ENCODE data around the gene MALRD1.

- TF ChIP-seq EZH2 (IDR thresholded peaks at IDR 0.05; ENCODE audit: borderline replicate concordance, low read length) = no peak
- no peak for TF ChIP-seq CTCF (conservative IDR thresholded peaks at IDR 0.05 in 1 of 2, IDR thresholded peaks at IDR 0.05 in 1 of 2; ENCODE audit: extremely low read depth in 1 of 2, insufficient read depth in 1 of 2, low read depth in 1 of 2, low read length in 2 of 2)
These were observed 23.3 kb downstream of the MALRD1 start for GRCh38 chr10:19071946-19072345.
